GM23338 (cell line): Measurements from ENCODE around the gene FOXC2. TPM values are rescaled to one million over a fixed set of nuclear protein-coding genes. Genes with fewer than 3 reads are reported as not detected.

ENCODE experiments used
- ATAC-seq: fragments of 200-7000 bp; cut with Tn5 transposase; 3 replicates; pipeline ENCODE4 v1.9.1; 2020
- DNase-seq: peaks from one replicate; pipeline ENCODE4 v3.0.0-alpha.2; 2015; ENCODE audit warnings: low spot score
- H2AFZ ChIP-seq: fragments of 200-600 bp; sonication (generic); 2 replicates; pipeline ENCODE4 v1.8.0; 2016; ENCODE audit warnings: antibody characterized with exemption, mild to moderate bottlenecking, moderate library complexity
- H3F3A ChIP-seq: fragments of 200-600 bp; sonication (generic); replicated peaks from 2 replicates; pipeline ENCODE4 v1.8.0; 2017; ENCODE audit warnings: antibody characterized with exemption, mixed run types, low read depth
- H3K27ac ChIP-seq: fragments of 200-600 bp; sonication (generic); 2 replicates; pipeline ENCODE4 v1.6.1; 2016; ENCODE audit warnings: low read depth
- H3K27me3 ChIP-seq: fragments of 200-600 bp; sonication (generic); 2 replicates; pipeline ENCODE4 v1.8.0; 2016; ENCODE audit warnings: mild to moderate bottlenecking, mixed run types, moderate library complexity; ENCODE audit not compliant: insufficient read depth
- H3K36me3 ChIP-seq: fragments of 200-600 bp; sonication (generic); 2 replicates; pipeline ENCODE4 v1.8.0; 2016; ENCODE audit warnings: mild to moderate bottlenecking; ENCODE audit not compliant: insufficient read depth
- H3K4me1 ChIP-seq: fragments of 200-600 bp; sonication (generic); 2 replicates; pipeline ENCODE4 v1.8.0; 2016; ENCODE audit warnings: mild to moderate bottlenecking, moderate library complexity; ENCODE audit not compliant: insufficient read depth
- H3K4me2 ChIP-seq: fragments of 200-600 bp; sonication (generic); 2 replicates; pipeline ENCODE4 v1.7.1; 2017; ENCODE audit warnings: mixed run types
- H3K4me3 ChIP-seq: fragments of 200-600 bp; sonication (generic); 2 replicates; pipeline ENCODE4 v1.6.1; 2016; ENCODE audit warnings: mixed run types
- H3K79me2 ChIP-seq: fragments of 200-600 bp; sonication (generic); replicated peaks from 2 replicates; pipeline ENCODE4 v1.8.0; 2017; ENCODE audit warnings: mild to moderate bottlenecking; ENCODE audit not compliant: insufficient read depth
- H3K9me2 ChIP-seq: fragments of 200-600 bp; sonication (generic); 2 replicates; pipeline ENCODE4 v1.8.0; 2017; ENCODE audit not compliant: insufficient read depth
- H4K20me1 ChIP-seq: fragments of 200-600 bp; sonication (generic); replicated peaks from 2 replicates; pipeline ENCODE4 v1.8.0; 2017; ENCODE audit warnings: mild to moderate bottlenecking; ENCODE audit not compliant: insufficient read depth
- H3K27ac Mint-ChIP-seq: 2 replicates; pipeline ENCODE4 v1.8.0; 2020; ENCODE audit warnings: inconsistent platforms, mild to moderate bottlenecking, moderate library complexity, mixed read lengths
- H3K27me3 Mint-ChIP-seq: 3 replicates; pipeline ENCODE4 v1.8.0; 2022; ENCODE audit warnings: low read depth, mild to moderate bottlenecking, moderate library complexity, mixed read lengths, inconsistent platforms; ENCODE audit not compliant: insufficient read depth, poor library complexity
- H3K36me3 Mint-ChIP-seq: 3 replicates; pipeline ENCODE4 v1.8.0; 2021; ENCODE audit warnings: low read depth, mild to moderate bottlenecking, inconsistent platforms, moderate library complexity, mixed read lengths
- H3K4me1 Mint-ChIP-seq: 3 replicates; pipeline ENCODE4 v1.8.0; 2020; ENCODE audit warnings: mild to moderate bottlenecking, inconsistent platforms, mixed read lengths
- H3K4me3 Mint-ChIP-seq: 3 replicates; pipeline ENCODE4 v1.8.0; 2021; ENCODE audit warnings: moderate library complexity, mild to moderate bottlenecking, inconsistent platforms, mixed read lengths
- H3K9me3 Mint-ChIP-seq: 3 replicates; pipeline ENCODE4 v1.8.0; 2020; ENCODE audit warnings: moderate library complexity, mild to moderate bottlenecking, inconsistent platforms, mixed read lengths
- CREB1 ChIP-seq: fragments of 250-450 bp; sonication (Bioruptor Pico); IDR thresholded peaks from 2 replicates; pipeline ENCODE4 v1.5.0; 2020; ENCODE audit warnings: low read depth, mild to moderate bottlenecking, moderate library complexity
- CTCF ChIP-seq, 2 experiments: fragments of 200-600 bp in 1 of 2; sonication (generic) in 1 of 2; conservative IDR thresholded peaks; 2 replicates each; pipeline versions ENCODE4 v1.5.1 to v1.6.1; 2016 to 2017; ENCODE audit warnings: antibody characterized with exemption in 2 of 2, low read depth in 2 of 2, mild to moderate bottlenecking in 2 of 2, moderate library complexity in 1 of 2
- EZH2 ChIP-seq: fragments of 200-600 bp; sonication (generic); IDR thresholded peaks from one replicate; pipeline ENCODE4 v1.8.0; 2017; ENCODE audit warnings: antibody characterized with exemption, mild to moderate bottlenecking, low read depth; ENCODE audit not compliant: unreplicated experiment
- EZH2phosphoT487 ChIP-seq: fragments of 200-600 bp; sonication (generic); IDR thresholded peaks from one replicate; pipeline ENCODE4 v1.8.1; 2018; ENCODE audit warnings: antibody characterized with exemption; ENCODE audit not compliant: unreplicated experiment
- JUNB ChIP-seq: IDR thresholded peaks from one replicate; pipeline ENCODE4 v1.6.1; 2016; ENCODE audit warnings: antibody characterized with exemption; ENCODE audit not compliant: unreplicated experiment
- NANOG ChIP-seq: IDR thresholded peaks from 2 replicates; pipeline ENCODE4 v1.6.1; 2016; ENCODE audit warnings: antibody characterized with exemption, borderline replicate concordance
- POLR2AphosphoS5 ChIP-seq: IDR thresholded peaks from 2 replicates; pipeline ENCODE4 v1.6.1; 2016; ENCODE audit warnings: antibody characterized with exemption, low read depth
- REST ChIP-seq: IDR thresholded peaks from one replicate; pipeline ENCODE4 v1.6.1; 2018; ENCODE audit warnings: antibody characterized with exemption; ENCODE audit not compliant: unreplicated experiment
- polyA plus RNA-seq: library from polyadenylated mRNA; unstranded; fragments of >200 nt; fragmentation: Nextera tagmentation; extraction: Ambion mirVana; gene quantifications from 2 replicates; pipeline ENCODE4 v1.2.1, GENCODE V29; 2016
- total RNA-seq: library from RNA; depleted of rRNA; stranded (reverse); fragments of >200 nt; shearing (Covaris generic); gene quantifications from 2 replicates; pipeline ENCODE4 v1.2.3, GENCODE V29; 2014

FOXC2 gene
- total and polyA plus RNA-seq, 2 experiments from 2014 or later, result 0.16 TPM; not detected in 1

- TF ChIP-seq CTCF (conservative IDR thresholded peaks at IDR 0.05; ENCODE audit: low read depth in 2 of 2) (no peak), REST (no peak)
These were observed 13.6 kb downstream of the FOXC2 start (continued) for GRCh38 chr16:86580063-86580790.

- H3K27ac Mint-ChIP-seq, result no peak overlapping the region
- H3K27me3 ChIP-seq, result peaks cover 77% of the 10 kb centered on the region
- peaks cover 7% of the 10 kb centered on the region for H3F3A ChIP-seq
- ATAC-seq (no peak), DNase-seq (no peak)
- no peaks in the 10 kb centered on the region; the same call in 2 of the 3 replicates for H3K9me3 Mint-ChIP-seq
- H3K4me1 ChIP-seq, result peaks cover 17% of the 10 kb centered on the region
- H3K27me3 Mint-ChIP-seq, result peaks cover 59% of the 10 kb centered on the region
- H3K9me2 ChIP-seq, result no peaks in the 10 kb centered on the region
- peaks cover 30% of the 10 kb centered on the region for H3K4me1 Mint-ChIP-seq
- no peak overlapping the region for H2AFZ ChIP-seq
- H3K79me2 ChIP-seq, result no peaks in the 10 kb centered on the region
- no peaks in the 10 kb centered on the region for H3K36me3 ChIP-seq
- H4K20me1 ChIP-seq, result peaks cover 3% of the 10 kb centered on the region; the same call in 1 of the 2 replicates
- H3K36me3 Mint-ChIP-seq, result no peaks in the 10 kb centered on the region; the same call in 2 of the 3 replicates
- no peak overlapping the region for H3K4me2 ChIP-seq
- no peak overlapping the region for H3K4me3 ChIP-seq
- 0 out of 3 replicates have a peak overlapping the region, but pooled peaks have one; percentile 81 for H3K4me3 Mint-ChIP-seq
- TF ChIP-seq EZH2, result no peak
- TF ChIP-seq EZH2phosphoT487, result no peak
- TF ChIP-seq POLR2AphosphoS5, result no peak
- no peak for TF ChIP-seq CREB1 (CRISPR knock-in tag)
- no peak for TF ChIP-seq JUNB
- no peak for TF ChIP-seq NANOG
- H3K27ac ChIP-seq, result no peak overlapping the region
These were observed 14.2 kb downstream of the FOXC2 start for GRCh38 chr16:86580791-86581170.
